Amniotic stem cell (primary cell): Measurements from ENCODE around the gene ADRA2B.
A peak's percentile ranks its signal among the peaks of the same experiment; 100 is the strongest.
"Not testable (repeated sequence)": the region's sequence is repeated elsewhere in the genome, so short reads cannot be mapped to it uniquely, and the experiment has no call there.

Source experiments
- DNase-seq: peaks from one replicate; lab custom pipeline; 2025; lab: John Stamatoyannopoulos, UW

Gene ADRA2B

DNA sequence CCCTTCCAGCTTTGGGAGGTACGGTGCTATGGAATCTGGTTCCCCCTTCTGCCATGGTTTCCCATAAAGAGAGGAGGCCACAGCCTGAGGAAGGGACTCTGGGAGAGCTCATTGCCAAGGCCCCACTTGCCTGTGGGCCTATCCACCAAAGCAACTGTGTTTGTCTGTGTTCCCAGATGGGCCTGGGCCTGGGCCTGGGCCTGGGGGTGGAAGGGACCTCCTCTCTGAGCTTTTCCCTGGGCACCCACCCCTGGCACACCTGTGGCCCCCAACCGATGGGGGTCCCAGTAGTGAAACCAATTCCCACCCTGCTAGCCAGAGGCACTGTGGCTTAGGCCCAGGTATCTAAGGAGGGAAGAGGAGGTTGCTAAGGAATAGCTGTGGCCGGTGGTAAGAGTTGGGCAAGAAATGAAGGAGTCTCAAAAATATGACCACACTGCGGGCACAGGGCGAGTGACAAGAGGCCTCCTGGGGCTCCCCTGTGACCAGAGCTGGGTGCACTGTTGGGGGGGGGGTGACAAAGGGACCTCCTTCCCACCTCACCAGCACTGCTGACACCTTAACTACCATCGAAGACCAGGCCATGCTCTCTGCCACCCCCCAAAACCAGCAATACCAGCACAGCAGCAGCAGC, 33.8 kb upstream of the ADRA2B start:
- no peak for DNase-seq

DNA sequence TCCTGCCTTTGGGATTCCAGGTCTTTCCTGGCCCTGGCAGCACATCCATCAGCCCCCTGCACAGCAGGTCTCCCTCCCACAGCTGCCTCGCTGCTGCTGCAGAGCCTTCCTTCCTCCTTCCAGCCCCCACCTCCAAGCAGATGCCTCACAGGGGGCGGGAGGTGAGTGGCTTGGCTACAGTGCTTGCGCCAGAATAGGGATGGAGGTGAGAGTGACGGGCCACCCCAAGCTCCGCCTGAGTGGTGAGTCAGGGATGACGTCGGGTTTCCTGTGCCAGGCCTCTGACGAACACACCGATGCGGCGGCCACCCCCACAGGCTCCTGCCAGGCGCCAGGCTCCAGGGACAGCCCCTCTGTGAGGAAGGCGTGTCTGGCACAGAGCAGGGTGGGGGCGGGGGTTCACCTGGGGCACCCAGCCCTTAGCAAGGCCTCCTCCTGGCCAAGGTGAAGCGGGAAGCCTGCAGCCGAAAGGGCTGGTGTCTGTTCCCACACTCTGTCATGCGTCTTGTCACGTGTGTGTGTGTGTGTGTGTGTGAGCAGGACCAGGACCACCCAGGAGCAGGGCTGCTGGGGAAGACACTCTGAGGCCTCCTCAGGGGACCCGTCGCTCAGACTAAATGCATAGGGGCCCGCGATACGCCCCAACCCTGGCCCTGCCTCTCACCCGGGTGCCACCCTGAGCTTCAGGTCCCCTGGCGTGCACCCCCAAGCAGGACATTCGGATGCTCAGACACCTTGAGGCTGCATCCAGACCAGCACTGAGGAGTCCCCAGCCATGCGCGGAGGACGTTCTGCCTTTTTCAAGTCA, 32.2 kb upstream of the ADRA2B start:
- peak; percentile 23 for DNase-seq

DNA sequence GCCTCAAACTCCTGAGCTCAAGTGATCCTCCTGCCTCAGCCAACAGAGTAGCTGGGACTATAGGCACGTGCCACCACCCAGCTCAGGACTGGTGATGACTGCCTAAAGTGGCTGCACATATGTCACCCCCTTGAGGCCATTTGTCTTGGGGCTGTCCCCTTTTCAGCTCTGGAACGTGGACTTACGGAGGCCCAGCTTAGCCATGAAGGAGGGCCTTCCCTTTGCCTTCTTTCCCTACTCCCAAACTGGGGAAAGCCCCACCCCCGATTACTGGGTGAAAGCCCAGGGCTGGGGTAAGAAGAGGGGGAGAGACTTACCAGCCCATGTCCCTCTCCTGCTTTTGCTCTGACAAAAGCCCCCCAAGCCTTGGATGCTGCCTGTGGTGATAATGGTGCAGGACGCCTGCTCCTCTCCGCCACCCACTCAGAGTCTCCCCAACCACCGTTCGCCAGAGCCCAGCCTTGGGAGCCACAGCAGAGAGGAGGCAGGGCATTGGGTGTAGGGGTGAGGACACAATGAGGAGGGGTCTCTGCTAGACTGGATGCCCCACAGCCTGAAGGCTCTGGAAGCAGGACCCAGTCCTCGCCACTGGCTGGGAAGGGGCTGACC, 31.3 kb upstream of the ADRA2B start:
- no peak for DNase-seq

DNA sequence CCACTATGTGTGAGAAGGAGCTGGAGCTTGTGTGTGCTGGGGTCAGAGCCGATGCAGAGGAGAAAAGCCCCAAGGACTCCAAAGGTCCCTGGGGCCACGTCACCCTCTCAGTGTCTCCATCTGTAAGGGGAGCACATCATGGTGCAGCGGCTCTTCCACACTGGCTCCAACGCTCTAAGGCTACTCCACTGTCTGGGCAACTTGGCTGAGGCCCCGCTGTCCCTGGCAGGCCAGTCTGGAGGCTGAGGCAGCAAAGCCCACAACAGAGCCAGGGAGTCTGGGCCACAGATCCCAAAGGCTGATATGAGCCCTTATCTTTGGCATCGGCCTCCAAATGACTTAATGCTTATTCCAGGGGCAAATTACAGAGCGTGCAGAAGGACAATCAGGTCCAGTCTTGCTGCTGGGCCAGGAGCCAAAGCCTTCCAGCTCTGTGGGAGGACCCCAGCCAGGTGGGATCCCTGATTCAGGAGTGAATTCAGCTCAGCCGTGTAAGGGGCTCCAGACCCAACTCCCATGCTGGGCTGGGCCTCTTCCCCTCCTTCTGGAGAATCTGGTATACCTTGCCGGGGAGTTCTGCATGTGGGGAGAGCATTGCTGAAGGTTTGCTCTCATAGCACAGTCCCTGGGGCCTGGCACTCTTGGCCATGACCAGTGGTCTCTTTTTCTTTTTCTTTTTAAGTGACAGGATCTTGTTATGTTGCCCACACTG, 30.7 kb upstream of the ADRA2B start:
- no peak for DNase-seq

DNA sequence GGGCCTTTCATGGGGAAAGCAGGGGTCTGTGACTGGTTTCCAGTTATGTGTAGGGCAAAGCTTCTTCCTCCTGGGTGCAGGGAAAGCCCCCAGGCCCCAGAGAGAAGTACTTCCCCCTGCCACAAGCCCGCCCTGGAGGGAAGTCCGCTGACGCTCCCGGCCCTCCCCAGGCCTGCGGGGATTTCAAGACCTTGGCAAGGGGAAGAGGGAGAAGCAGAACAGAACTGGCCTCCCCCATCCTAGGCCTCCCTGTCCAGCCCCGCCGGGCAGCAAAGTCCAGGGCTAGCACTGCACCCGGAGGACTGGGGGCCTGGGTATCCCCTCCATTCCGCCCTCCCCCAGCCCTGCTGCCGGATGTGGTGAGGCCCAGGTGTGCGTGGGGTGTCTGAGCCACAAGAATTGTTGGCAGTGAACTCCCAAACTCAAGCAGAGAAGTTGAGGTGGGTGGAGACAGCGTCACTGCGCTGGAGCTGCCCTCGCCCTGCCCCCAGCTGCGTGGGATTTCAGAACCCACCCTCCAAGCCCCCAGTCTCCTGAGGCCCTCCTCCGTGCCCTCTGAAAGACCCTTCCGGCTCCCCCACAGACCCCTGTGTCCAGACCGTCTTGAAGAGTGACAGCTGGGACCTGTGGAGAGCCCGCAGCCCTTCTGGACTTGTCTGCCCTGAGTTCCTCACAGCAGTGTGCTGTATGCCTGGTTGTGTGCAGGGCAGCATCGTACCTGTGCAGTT, 29.9 kb upstream of the ADRA2B start:
- no peak for DNase-seq

DNA sequence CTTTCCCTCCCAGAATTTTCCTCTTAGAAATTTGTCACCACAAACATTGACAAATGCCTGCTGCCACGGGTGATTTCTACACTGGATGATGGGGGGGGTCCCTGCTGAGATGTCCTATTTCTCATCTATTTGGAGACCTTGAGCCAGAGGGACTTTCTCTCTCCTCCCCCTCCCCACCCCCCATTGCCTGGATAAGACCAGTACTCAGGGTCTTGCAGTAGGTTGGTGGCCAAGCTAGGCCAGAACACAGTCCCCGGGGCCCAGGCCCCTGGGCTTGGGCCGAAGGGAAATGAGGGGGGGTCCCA, 29.4 kb upstream of the ADRA2B start:
- no peak for DNase-seq

DNA sequence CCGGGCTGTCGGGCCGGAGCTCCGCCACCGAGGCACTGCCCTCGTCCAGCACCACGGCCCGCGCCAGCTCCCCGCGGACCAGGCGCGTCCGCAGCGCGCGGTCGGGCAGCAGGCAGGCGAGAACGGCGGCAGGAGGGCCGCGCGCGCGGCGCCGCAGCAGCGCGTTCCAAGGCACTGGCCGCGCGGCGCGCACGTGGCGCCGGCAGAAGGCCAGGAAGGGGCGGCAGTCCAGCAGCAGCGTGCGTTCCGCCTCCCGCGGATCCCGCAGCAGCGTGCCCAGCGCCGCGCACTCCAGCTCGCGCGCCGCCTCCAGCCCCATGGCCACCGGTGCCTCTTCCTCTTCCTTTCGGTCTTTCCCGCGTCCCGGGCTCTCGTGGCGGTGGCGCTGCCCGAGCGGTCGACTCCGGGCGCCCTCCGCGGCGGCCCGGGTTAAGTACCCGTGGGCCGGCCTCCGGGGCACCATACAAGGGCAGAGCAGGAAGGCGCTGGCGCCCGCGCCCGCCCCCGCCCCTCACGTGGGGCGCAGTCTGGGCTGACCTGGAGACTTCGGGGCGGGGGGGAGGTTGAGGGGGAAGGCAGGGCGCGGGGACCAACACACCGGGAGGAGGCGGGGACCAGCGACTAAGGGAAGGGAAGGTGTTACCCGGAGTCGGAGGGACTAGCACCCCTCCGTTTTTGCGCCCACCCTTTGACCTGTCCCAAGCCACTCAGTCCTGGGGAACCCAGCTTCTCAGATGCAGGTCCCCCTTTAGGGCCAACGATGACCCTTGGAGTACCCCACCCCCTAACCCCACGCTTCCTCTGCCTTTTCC, 28.9 kb upstream of the ADRA2B start, which contains the start of gene DUSP2:
TSS of gene DUSP2 (minus strand) at position 405 of the 812 bp plus-strand sequence. CDS start at position 319, 86 bp downstream.
- peak; percentile 32 for DNase-seq

DNA sequence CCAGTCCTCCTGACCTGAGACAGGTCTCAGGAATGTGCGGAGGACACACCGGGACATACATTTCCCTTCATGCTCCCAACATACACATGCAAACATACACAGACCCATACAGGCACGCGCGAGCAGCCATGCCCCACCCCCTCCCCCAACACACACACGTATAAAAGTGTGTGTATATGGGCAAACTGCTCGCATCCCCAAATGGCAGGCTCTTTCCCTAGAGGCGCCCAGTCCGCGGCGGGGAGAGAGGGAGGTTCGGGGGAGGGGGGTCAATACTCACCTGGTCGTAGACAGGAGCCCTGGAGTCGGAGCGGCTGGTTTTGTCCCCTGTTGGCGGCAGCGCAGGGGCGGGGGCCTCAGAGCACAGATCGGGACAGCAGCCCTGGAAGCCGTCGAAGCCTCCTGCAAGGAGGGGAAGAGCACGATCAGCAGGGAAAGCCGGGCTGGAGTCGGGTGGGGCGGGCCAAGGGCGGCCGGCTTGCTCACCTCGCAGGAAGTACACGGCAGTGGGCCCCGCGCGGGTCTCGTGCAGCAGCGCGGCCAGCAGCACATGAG, 28.2 kb upstream of the ADRA2B start:
- no peak for DNase-seq

DNA sequence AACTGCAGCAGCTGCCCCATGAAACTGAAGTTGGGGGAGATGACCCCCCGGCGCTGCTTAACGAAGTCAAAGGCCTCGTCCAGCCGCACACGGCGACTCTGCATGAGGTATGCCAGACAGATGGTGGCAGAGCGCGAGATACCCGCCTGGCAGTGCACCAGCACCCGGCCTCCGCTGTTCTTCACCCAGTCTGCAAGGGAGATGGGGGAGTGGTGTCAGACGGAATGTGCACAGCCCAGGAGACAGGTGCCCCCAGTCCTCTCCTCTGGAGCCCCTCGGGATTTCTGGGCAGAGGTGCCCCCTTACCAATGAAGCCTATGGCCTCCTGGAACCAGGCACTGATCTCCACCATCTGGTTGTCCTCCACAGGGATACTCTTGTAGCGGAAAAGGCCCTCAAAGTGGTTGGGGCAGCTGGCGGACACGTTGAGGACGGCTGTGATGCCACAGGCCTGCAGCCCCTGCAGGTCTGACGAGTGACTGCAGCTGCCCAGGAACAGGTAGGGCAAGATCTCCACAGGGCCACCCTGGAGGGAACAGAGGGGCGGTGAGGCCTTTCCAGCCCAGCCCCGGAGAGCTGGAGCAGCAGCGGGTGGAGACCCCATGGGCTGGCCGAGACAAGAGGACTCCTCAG, 27.6 kb upstream of the ADRA2B start:
- DNase-seq = no peak

DNA sequence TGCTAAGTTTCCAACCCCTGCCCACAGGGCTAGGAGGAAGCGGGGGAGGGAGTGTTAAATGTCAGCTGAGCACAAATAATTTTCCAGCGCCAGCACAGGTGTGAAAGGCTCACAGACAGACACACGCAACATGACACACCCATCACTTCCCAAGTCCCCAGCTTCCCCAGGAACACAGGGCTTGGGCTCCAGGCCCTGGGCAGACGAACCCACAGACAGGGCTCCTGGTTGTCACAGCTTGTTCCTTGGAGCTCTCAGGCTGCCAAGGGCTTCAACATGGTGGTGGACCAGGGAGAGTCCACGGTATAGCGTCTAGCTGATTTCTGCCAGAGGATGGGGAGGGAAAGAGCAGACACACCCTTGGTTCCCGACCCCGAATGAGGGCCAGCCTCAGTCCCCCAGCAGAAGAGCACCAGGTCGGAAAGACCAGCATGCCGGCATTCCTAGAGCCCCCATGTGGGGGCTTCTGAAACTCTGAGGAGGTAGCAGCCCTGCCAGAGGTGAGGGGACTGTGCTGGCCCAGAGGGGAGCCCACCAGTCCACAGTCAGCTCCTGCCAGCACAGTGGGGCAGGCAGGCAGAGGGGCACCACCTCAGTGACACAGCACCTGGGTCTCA, 27.0 kb upstream of the ADRA2B start:
- no peak for DNase-seq

DNA sequence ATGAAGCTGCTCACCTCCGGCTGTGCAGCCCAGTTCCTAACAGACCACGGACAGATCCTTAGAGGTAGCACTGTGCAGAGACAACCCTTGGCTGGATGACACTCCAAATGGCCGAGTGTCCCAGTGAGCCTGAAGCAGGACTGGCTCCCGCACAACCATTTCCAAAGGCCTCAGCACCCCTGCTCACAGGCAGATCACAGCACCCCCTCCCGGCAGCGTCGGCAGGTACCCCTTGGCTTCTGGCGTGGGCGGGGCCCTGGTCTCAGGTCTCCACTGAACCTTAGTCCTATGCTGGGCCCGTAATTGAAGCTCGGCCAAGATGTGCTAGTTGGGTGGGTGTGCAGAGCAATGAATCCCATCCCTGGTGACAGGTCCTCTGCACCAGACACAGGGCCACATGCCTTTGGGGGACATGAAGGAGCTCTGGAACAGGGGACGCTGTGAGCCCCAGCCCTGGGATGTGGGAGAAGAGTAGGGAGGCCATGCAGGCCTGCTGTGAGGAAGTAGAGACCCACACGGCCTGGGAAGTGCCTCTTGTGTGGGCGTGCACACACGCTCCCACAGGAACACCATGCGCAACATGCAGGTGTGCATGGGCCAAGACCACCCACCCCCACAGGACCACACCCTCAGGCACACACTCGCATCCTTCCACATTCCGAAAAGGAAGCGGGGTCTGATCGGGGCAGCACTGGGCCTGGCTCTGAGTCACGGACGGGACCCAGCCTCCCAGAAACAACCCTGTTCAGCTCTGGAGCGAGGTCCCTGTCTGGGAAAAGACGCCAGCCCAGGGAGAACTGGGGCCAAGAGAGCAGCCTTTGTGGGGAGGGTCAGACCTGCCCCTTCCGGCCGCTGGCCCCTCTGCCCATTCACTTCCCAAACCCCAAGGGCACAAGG, 26.1 kb upstream of the ADRA2B start:
- no peak for DNase-seq

DNA sequence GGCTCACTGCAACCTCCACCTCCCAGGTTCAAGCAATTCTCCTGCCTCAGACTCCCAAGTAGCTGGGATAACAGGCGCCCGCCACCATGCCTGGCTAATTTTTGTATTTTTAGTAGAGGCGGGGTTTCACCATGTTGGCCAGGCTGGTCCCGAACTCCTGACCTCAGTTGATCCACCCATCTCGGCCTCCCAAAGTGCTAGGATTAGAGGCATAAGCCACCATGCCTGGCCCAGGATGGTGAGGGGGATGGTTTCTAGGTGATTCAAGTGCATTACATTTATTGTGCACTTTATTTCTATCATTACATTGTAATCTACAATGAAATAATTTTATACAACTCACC, 25.2 kb upstream of the ADRA2B start:
- not testable (repeated sequence) for DNase-seq

DNA sequence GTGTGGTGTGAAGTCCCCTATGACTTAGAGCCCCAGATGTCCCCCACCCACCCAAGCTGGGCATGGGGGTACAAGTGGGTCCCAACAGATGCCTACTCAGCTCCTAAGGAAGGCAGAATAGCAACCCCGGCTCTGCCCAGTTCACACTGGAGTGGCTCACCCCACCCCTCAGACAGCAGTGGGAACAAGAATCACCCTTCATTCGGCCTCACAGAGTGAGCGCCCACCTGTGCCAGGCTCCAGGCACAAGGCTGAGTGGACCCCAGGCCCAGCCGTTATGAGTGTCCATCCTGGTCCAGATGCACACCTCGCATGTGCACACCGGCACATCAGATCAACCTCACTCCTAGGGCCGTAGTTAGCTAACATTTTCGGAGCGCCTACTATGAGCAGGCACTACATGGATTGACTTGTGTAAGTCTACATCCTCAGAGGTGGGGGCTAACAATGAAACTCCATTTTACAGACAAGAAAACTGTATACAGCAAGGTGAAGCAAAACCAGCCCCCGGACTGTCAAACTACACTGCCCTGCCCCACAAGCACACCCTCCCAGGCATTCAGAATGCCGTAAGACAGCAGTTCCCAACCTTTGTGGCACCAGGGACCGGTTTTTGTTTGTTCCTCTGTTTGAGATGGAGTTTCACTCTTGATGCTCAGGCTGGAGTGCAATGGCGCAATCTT, 24.7 kb upstream of the ADRA2B start:
- DNase-seq = no peak

DNA sequence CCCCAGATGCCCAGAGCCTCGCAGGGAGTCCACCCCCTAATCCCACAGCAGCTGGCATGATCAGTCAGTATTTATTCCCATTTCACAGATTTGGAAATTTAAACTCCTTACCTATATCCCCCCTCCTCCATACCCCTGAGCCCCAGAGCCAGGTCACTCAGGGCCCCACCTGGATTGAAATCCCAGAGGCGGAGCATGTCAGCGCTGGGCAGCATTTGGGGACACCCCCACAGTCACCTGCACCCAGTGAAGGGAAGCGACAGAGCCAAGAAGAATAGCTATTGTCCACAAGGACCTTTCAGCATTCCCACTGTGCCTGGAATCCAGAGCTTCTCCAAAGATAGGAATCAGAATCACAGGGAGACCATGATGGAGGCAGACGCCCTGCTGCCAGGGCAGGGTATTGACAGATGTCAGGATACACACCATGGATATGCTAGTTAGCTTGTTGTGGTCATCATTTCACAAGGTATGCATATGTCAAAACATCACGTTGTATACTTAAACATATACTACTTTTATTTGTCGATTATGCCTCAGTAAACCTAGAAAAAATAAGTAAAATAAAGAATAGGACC, 22.9 kb upstream of the ADRA2B start:
- DNase-seq = no peak

DNA sequence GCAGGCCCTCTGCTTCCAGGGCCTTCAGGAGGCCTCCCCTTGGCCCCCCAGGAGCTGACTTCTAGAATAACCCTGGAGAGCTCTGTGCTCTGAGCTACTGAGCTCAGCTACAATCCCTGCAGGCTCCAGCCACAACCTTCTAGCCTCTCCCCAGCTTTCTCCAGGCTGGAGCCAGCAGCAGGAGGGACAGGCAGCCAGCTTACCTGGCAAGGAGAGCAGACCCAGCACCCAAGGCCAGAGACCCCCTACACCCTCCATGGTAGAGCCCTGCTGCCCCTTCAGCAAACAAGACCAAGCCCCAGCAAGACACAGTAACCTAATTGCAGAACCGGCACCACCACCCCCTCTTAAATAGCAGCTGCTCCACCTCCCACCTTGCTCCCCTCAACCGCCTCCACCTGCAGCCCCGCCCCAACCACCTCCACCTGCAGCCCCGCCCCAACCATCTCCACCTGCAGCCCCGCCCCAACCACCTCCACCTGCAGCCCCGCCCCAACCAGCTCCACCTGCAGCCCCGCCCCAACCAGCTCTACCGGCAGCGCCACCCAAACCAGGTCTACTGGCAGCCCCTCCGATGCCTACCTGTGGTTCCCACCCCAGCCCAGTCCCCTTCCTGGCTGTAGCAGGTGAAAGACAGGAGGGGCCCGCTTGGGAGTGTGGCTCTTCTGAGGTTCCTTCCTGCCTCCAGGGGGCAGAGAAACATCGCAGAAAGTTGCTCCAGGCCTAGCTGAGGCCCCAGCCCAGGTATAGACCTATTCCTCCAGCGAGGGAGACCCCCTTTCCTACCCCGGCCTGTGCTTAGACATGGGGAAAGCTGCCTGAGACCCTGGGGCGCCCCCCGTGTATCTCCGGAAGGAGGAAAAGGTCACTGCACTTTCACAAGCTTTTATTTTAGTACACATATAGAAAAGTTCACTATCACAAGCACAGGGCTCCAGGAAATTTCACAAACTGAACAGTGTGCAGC, 22.1 kb upstream of the ADRA2B start, which contains the start of gene ASTL:
TSS of gene ASTL (minus strand) at position 324 of the 967 bp plus-strand sequence. CDS start at position 258, 66 bp downstream.
- no peak for DNase-seq

DNA sequence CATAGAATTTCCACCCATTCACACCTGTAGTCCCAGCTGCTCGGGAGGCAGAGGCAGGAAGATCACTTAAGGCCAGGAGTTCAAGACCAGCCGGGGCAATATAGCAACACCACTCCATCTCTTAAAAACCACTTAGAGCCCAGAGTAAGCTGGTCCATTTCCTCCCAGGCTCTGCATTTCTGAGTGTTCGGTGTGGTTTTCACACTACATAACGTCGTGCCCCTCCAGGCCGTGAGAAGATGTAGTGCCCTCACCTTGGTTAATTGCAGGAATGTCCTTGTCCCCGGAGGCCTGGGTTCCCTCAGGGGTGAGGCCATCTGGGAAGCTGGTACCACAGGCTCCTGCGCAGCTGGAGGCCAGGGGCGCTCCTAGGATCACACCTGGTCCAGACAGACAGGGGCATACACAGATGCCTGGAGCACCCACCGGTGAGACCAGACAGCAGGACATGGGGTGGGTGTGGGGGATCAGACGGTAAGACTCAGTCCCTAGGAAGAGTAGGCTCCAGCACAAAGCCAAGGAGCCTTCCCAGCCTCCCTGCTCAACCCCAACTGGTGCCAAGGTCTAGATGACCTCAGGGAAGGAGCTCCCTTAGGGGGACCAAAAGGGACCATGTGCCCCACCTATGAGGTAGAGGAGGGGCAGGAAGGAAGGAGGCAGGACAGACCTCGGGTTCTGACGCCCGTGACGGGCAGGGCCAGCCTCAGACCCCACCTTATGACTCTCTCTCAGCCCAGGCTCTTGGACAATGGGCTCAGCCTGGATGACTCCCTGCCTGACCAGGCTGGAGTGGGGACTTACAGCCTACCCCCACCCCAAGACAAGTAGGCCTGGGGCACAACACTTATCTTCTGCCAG, 21.2 kb upstream of the ADRA2B start:
- DNase-seq = no peak
